Stimulated activated CD4-positive, alpha-beta T cell treated with anti-CD3 and anti-CD28 coated beads, Interleukin-12 subunit alpha, Interleukin-12 subunit beta, amount 100 ng/mL, for 4 hours (primary cell): ENCODE data around the gene HSD17B14.
"Not testable (repeated sequence)": the region's sequence is repeated elsewhere in the genome, so short reads cannot be mapped to it uniquely, and the experiment has no call there.

ENCODE experiments used
- DNase-seq: peaks from one replicate; pipeline ENCODE4 v3.0.0-alpha.2; 2020

Gene HSD17B14

DNA sequence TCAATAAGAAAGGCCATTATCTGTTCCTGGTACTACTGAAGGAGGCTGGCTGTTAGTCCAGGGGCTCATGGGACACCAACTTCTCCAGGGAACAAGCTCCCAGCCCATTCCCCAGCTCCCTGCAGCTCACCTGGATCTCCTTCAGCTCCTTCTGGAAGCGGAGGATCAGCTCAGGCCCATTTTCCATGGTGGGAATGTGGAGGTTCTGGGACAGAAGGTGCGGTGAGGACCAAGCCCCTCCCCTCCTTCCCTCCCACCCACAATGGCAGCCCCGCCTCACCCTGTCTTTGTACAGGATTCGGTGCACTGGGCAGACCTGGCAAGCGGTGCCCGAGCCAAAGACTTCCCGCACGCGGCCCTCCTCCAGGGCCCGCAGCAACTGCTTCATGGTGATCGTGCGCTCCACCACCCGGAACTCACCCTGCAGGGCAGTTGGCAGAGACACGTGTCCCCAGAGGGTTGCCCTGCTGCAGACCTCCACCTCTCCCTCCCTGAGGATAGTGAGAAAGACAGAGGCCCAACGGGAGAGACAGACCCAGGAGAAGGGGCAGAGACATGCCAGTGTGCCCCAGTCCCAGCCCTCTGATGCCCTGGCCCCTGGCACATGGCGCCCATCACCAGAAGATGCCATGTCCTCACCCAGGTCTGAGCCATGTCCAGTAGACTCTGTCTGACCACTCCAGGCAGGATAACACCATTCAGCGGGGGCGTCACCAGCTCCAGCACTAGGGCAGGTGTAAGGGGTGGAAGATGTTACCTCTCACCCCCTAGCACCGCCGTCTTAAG, 39.8 kb downstream of the HSD17B14 start:
- no peak for DNase-seq

DNA sequence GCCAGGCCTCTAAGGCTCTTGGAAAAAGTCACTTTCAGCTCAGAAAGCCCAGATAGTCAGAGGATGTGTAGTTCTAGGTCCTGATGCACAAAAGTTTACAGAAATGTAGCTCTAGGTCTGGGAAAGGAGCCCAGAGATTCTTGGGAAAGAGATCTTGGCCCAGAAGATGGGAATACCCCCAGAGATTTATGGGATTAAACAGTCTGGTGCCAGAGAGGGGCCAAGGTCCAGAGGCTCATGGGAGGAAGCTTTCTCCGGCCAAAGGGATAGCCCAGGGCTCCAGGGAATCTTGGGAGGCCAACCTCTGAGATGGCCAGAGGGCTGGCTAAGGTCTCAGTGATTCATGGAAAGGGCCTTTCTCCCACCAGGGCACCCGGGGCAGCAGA, 40.6 kb downstream of the HSD17B14 start:
- no peak for DNase-seq

DNA sequence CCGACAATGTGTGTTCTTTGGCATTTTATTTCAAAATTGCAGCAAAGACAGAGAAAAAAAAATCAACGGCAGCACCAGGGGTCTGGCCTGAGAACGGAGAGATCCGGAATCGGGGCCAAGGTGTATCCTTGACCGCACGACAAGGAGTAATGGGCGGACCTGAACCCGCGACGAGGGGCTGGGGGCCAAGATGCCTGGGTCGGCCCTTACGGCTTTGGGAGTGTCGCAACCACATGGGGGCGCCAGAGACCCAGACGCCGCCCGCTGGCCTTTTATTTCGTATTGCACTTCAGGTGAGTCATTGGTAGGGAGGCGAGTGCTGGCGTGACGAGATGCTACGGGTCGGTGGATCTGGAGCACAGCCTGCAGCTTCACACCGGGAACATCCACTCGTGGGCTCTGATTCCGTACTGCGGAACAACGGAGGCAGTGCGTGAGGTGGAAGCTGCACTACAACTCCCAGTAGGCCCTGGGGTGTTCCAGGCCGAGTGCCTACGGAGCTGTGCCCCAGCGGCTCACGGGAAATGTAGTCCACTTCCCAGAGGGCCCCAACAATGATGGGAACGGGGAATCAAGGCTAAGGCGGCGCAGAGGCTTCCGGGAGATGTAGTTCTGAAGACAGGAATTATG, 41.1 kb downstream of the HSD17B14 start:
- DNase-seq, result peak; percentile 79

DNA sequence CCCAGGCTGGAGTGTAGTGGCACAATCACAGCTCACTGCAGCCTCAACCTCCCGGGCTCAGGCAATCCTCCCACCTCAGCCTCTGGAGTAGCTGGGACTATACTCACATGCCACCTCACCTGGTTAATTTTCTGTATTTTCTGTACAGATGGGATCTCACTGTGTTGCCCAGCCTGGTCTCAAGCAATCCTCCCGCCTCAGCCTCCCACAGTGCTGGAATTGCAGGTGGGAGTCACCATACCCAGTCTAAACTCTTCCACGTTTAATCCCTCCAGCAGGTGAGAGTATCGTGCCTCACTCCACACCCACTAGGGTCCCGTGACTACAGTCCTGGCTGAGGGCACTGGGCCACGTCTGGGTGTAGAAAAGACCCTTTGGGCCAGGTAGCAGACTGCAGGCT, 42.0 kb downstream of the HSD17B14 start:
- DNase-seq, result no peak

DNA sequence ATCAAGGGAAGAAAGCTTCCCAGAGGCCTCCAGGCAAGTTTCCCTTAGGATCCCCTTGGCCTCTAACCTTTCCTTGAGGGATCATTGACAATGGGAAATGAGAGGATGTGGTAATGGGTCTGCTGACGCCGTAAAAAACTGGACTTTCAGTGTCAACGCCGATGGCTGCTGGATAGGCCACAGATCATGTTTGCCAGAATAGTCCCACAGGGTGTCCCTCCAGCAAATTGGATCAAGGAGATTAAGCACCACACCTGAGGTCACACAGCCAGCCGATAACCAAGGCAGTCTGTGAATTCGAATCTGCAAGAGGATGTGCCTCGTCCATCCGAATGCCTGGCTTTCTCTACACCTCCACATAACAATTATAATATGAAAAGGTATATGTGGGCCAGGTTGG, 43.0 kb downstream of the HSD17B14 start:
- DNase-seq, result no peak

DNA sequence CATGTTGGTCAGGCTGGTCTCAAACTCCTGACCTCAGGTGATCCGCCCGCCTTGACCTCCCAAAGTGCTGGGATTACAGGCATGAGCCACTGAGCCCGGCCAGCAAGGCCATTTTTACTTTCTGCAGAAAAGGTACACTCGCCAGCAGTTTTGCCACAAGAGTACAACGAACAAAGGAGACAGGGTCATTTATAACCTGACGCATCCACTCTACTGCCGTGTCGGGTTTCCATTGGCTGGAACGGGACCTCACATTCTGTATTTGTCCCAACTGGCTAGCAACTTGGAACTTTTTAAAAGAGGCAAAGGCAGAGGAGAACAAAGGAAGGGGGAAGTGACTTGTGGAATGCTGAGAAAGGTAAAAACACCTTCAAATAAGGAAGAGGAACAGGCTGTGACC, 49.0 kb downstream of the HSD17B14 start:
- not testable (repeated sequence) for DNase-seq

DNA sequence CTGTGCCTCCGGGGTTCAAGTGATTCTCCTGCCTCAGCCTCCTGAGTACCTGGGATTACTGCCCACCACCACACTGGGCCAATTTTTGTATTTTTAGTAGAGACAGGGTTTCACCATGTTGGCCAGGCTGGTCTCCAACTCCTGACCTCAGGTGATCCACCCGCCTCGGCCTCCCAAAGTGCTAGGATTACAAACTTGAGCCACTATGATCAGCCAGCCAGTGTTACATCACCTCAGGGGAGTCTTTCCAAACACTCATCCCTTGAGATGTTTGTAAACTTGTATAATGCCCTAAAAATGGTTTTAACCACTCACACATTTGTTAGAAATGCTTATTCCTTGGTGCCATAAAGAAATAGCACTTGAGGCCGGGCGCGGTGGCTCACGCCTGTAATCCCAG, 49.9 kb downstream of the HSD17B14 start:
- not testable (repeated sequence) for DNase-seq

DNA sequence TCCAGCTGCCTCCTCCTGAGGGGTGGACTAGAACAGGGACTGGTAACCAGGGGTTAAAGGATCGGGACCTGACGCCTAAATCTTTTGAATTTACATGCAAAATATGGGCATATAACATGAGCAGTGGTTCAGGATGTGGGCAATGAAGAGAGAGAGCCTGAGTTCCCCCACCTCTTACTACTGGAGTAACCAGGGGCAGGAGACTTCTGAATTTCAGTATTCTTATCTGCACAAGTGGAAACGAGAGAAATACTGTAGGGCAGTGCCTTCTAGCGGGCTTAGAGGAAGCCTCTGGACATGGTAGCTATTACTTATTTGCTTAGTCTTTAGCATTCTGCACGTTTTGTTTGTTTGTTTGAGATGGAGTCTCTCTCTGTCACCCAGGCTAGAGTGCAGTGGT, 51.8 kb downstream of the HSD17B14 start:
- DNase-seq, result no peak

DNA sequence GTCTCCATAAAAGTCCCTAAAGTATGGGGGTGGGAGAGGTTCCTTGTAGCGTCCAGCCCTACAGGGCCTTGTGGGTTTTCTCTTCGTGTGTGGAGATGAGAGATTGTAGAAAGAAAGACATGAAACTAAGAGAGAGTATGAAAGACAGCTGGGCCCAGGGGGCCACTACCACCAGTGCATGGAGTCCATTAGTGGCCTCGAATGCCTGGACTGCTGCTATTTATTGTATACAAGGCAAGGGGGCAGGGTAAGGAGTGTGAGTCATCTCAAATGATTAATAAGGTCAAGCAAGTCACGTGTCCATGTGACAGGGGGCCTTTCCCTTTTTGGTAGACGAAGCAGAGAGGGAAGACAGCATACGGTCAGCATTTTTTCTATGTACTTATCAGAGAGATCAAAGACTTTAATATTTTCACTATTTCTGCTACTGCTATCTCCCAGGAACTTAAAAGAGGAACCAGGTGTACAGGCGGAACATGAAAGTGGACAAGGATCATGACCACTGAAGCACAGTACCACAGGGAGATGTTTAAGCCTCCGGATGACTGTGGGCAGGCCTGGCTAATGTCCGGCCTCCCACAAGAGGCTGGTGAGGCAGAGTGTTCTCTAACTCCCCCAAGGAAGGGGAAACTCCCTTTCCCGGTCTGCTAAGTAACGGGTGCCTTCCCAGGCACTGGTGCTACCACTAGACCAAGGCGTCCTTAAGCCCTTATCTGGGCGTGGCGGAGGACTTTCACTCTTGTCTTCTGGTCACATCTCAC, 55.5 kb downstream of the HSD17B14 start:
- no peak for DNase-seq

DNA sequence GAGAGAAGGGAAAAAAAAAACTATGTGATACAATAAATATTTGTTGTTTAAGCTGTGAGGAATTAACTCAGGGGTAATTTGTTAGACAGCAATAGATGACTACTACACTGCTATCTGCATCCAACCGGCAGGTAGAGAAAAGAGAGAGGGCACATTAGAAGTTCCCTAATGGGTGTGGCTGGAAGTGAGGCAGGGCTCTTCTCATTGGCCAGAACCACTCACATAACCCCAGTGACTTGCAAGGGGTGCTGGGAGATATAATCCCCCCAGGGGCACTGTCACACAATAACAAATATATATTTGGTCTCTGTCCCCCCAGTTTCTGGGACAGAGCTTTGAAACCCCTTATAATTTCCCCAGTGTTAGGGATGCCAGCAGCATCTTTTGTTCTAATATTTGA, 56.7 kb downstream of the HSD17B14 start:
- no peak for DNase-seq

DNA sequence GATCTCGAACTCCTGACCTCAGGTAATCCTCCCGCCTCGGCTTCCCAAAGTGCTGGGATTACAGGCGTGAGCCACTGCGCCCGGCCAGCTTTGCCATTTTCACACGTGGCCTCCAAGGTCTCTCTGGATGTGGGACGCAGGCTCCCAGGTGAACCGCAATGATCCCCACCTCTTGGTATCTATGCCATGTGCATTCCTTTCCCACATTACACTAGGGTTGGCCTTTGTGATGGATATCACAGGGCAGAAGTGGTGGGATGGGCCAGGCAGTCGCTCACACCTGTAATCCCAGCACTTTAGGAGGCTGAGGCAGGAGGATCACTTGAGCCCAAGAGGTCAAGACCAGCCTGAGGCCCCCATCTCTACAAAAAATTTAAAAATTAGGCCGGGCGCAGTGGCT, 58.6 kb downstream of the HSD17B14 start:
- DNase-seq, result no peak

DNA sequence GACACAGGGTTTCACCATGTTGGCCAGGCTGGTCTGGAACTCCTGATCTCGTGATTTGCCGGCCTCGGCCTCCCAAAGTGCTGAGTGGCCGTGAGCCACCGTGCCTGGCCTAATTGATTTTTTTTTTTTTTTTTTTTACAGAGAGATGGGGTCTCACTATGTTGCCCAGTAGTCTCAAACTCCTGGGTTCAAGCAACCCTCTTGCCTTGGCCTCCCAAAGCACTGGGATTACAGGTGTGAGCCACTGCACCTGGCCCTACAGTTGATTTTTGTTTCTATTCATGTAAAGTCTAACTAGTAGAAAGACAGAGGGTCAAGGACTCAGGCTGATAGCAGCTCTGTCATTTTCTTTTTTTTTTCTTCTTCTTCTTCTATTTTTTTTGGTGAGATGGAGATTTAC, 59.2 kb downstream of the HSD17B14 start:
- DNase-seq, result no peak

DNA sequence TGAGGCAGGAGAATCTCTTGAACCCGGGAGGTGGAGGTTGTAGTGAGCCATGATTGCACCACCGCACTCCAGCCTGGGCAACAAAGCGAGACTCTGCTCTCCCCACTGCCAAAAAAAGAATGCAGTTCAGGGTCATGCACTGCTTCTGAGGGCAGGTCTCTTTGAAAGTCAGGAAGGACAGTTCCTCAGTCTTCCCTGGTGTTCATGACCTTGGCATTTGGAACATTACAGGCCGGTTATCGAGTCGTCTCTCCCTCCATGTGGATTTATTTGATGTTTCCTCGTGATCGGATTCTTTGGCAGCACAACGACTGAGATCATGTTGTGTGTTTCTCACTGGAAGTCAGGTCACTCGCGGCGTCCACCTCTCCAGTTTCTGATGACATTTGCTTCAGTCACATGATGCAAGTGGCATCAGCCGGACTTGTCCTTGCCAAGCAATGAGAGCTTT, 63.8 kb downstream of the HSD17B14 start:
- no peak for DNase-seq

DNA sequence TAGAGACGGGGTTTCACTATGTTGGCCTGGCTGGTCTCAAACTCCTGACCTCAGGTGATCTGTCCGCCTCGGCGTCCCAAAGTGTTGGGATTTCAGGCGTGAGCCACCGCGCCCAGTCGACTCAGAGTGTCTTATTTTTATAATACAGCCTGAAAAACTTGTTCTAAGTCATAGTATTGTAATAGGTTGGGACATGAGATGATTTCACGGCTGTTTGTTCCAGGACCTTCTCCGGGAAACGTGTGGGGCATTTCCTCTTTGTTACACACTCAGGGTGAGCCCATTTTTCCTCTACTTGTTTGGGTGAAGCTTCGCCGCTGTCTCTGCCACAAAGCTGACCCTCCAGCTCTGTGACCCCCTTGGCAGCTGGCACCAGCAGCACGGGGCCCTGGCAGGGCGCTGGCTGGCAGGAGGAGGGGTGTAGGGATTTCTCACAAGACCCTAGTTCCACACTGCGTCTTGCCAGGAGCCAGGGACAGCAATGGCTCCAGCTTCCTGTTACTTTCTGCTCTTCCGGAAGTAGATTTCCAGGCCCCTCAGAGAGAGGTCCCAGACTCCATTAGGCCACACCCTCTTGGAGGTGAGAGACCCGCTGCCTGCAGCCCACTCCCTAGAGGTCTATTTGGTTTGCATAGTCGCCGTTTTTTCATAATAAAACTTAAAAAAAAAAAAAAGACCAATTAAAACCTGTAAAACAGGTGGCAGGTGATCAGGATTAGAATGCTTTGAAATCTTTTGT, 65.4 kb downstream of the HSD17B14 start:
- no peak for DNase-seq

DNA sequence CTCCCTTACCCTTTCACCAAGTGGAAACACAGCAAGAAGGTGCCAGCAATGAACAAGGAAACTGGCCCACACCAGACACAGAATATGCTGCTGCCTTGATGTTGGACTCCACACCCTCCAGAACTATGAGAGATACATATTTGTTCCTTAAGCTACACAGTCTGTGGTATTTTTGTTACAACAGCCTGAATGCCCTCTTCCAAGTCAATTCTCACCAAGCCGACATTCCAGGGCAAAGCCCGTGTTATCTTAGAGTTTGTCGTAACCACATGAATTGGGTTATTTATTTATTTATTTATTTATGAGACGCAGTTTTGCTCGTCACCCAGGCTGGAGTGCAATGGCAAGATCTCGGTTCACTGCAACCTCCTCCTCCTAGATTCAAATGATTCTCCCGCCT, 66.0 kb downstream of the HSD17B14 start:
- DNase-seq, result no peak

DNA sequence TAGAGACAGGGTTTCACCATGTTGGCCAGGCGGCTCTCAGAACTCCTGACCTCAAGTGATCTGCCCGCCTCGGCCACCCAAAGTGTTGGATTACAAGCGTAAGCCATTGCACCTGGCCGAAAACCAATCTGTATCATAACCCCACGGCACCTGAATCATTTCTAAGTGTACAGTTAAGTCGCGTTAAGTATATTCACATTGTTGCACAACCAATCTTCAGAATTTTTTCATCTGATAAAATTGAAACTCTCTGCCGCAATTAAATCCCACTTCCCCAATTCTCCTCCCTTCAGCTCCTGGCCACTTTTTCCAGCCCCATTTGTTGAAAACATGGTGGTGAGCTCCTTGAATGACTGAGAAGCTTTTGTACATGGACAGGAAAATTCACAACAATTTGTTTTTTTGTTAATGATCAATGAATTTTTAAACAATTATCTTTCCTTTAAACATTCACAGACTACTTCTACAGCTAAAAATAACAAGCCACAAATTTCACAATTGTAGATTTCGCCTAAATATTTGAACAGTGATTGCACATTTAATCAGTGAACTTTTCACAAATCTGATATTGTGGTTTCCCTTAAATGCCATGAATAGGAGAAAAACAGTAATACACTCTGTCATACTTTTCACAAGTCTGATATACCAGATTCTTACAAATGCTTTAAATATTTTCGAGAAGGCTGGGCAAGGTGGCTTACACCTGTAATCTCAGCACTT, 67.1 kb downstream of the HSD17B14 start:
- no peak for DNase-seq

DNA sequence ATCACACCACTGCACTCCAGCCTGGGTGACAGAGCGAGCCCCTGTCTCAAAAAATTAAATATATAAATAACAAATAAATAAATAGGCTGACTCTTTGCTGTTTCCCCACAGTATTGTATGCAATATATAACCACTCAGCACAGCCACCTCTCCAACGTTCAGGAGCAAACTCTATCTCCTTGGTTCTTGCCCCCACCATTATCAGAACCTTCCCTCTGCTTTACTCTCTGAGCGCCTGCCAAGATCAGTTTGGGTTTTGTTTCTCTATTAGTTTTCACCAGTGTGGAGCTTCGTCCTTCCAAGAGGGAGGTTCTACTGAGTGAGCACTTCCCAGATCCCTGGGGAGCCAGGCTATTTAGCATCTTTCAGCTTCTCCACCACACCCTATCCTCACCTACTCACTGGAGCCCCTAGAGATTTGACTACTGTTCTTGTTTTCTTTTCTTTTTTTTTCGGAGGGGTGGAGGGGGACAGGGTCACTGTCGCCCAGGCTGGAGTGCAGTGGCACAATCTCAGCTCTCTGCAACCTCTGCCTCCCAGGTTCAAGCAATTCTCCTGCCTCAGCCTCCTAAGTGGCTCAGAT, 68.0 kb downstream of the HSD17B14 start:
- not testable (repeated sequence) for DNase-seq

DNA sequence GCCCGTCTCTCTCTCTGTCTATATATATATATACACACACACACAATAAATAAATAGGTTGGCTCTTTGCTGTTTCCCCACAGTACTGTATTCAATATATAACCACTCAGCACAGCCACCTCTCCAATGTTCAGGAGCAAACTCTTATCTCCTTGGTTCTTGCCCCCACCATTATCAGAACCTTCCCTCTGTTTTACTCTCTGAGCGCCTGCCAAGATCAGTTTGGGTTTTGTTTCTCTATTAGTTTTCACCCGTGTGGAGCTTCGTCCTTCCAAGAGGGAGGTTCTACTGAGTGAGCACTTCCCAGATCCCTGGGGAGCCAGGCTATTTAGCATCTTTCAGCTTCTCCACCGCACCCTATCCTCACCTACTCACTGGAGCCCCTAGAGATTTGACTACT, 70.5 kb downstream of the HSD17B14 start:
- DNase-seq, result not testable (repeated sequence)
